Ovary (tissue), 9 donors: ENCODE results near the gene MYO3B. TPM values are rescaled to one million over a fixed set of nuclear protein-coding genes. Genes with fewer than 3 reads are reported as not detected.

Experiments
- DNase-seq, 5 donors: peaks; one replicate each; pipeline ENCODE4 v3.0.0-alpha.2; 2019 to 2020
- H3K27ac ChIP-seq, 2 donors: fragments of 200-600 bp; one replicate each; pipeline versions ENCODE4 v1.5.1 to v1.8.0; 2019 to 2022
- H3K27me3 ChIP-seq: fragments of 200-600 bp; one replicate; pipeline ENCODE4 v1.8.0; 2022
- H3K36me3 ChIP-seq: fragments of 200-600 bp; sonication (generic); one replicate; pipeline ENCODE4 v1.5.1; 2019
- H3K4me1 ChIP-seq: one replicate; pipeline ENCODE4 v1.8.1; 2013; ENCODE audit warnings: mild to moderate bottlenecking, moderate library complexity; ENCODE audit not compliant: insufficient read depth
- H3K4me3 ChIP-seq: fragments of 200-600 bp; sonication (generic); one replicate; pipeline ENCODE4 v1.5.1; 2017
- H3K9me3 ChIP-seq, 2 donors: fragments of 200-600 bp in 1 of 2; sonication (generic) in 1 of 2; one replicate each; pipeline versions ENCODE4 v1.5.1 to v1.8.1; 2013 to 2019; ENCODE audit warnings: mild to moderate bottlenecking in 1 of 2, moderate library complexity in 1 of 2
- CTCF ChIP-seq, 3 donors: fragments of 450-650 bp in 2 of 3; fragments of 200-600 bp in 1 of 3; IDR thresholded peaks; one replicate each; pipeline versions ENCODE4 v1.5.1 to v1.8.0; 2016 to 2022; ENCODE audit warnings: antibody characterized with exemption in 3 of 3, mild to moderate bottlenecking in 1 of 3
- EP300 ChIP-seq: sonication (generic); formaldehyde crosslinking; IDR thresholded peaks from one replicate; pipeline ENCODE4 v1.6.1; 2017; ENCODE audit warnings: antibody characterized with exemption
- POLR2A ChIP-seq: fragments of 450-650 bp; IDR thresholded peaks from one replicate; pipeline ENCODE4 v1.6.1; 2017; ENCODE audit warnings: antibody characterized with exemption, mild to moderate bottlenecking, moderate library complexity
- WGBS, 3 donors: extraction: QIAGEN DNeasy Blood & Tissue Kit in 1 of 3; methylation state at CpG; one replicate each; pipeline versions ENCODE4 v1.1.5 to v1.1.7; 2013 to 2017; 5-methylcytosine and 5-hydroxymethylcytosine counted together
- intact Hi-C, 4 donors: fragments of 100-400 bp; cut with DNase I; formaldehyde crosslinking; loops; one replicate each; pipeline versions ENCODE4 v1.11.0 to v1.15.1; 2022 to 2023
- polyA plus RNA-seq, 2 donors: library from polyadenylated mRNA; stranded (reverse); fragments of 200-250 nt in 1 of 2; fragments of 350-450 nt in 1 of 2; fragmentation: Illumina TruSeq in 1 of 2; extraction: RNeasy Lipid Tissue Mini Kit (QIAGEN cat#74804) in 1 of 2; gene quantifications; one replicate each; pipeline ENCODE4 v1.2.3, GENCODE V29; 2013 to 2014
- total RNA-seq, 7 donors: library from RNA; depleted of rRNA in 2 of 7; stranded (reverse); fragments of >200 nt in 2 of 7; fragmentation: NEBNext Ultra II Directional in 3 of 7; extraction: Animal tissue kit (Norgen Biotek cat#: 25700) in 3 of 7; gene quantifications; one replicate each; pipeline versions ENCODE4 v1.1.0 to v1.2.4, GENCODE V29; 2016 to 2023
- donor health status: DM: no; HTN: no; CAD: no; lungs with moderate emphysema.
- donor health status: DM: no; HTN: no; CAD: no.
- donor health status: Bipolar disorder and iron deficiency.
- donor health status: DM: yes; HTN: yes; CAD: no.
- donor health status: DM: no; HTN: no; CAD: no.
- donor health status: DM: yes; HTN: yes; CAD: no.

MYO3B gene
- total and polyA plus RNA-seq, 9 donors, result 0.04 to 1.3 (median 0.12) TPM; not detected in 2

GRCh38 chr2:170206246-170206645, 28.3 kb downstream of the MYO3B start:
- Histone ChIP-seq H3K4me1 (no peaks in the 10 kb centered on the region), H3K9me3 (no peaks in the 10 kb centered on the region), H3K27ac (no peak overlapping the region), H3K36me3 (no peaks in the 10 kb centered on the region), H3K4me3 (no peak overlapping the region), H3K27me3 (no peaks in the 10 kb centered on the region)
- intact Hi-C loops, result no loop called here
- DNase-seq, result no peak
- WGBS, 3 donors, result 80 to 84% (median 82%) methylated on average over 1 of the region's 1 CpG
- no peak for TF ChIP-seq POLR2A
- no peak for TF ChIP-seq EP300
- TF ChIP-seq CTCF (IDR thresholded peaks at IDR 0.05), result no peak

- no peaks in the 10 kb centered on the region for H3K27me3 ChIP-seq
- H3K4me1 ChIP-seq, result no peaks in the 10 kb centered on the region
- WGBS, 3 donors, result 74 to 90% (median 74%) methylated on average over 3 of the region's 3 CpGs
- H3K9me3 ChIP-seq, result no peaks in the 10 kb centered on the region
- no peak for DNase-seq
- no peak for TF ChIP-seq POLR2A
- no peak for TF ChIP-seq CTCF (IDR thresholded peaks at IDR 0.05)
- H3K36me3 ChIP-seq, result no peaks in the 10 kb centered on the region
- H3K4me3 ChIP-seq, result no peak overlapping the region
- H3K27ac ChIP-seq, result no peak overlapping the region
- intact Hi-C loops, result no loop called here
Observed at GRCh38 chr2:170206805-170207407, 29.0 kb downstream of the MYO3B start.

GRCh38 chr2:170207901-170208300, 30.0 kb downstream of the MYO3B start:
- TF ChIP-seq EP300, result no peak
- no peak for TF ChIP-seq POLR2A
- TF ChIP-seq CTCF (IDR thresholded peaks at IDR 0.05), result no peak
- Histone ChIP-seq H3K27ac (no peak overlapping the region), H3K27me3 (no peaks in the 10 kb centered on the region)

GRCh38 chr2:170208967-170209366, 31.0 kb downstream of the MYO3B start:
- Histone ChIP-seq H3K4me1 (no peaks in the 10 kb centered on the region), H3K9me3 (no peaks in the 10 kb centered on the region), H3K27me3 (no peaks in the 10 kb centered on the region), H3K27ac (no peak overlapping the region), H3K4me3 (no peak overlapping the region), H3K36me3 (no peaks in the 10 kb centered on the region)
- 76 to 85% (median 78%) methylated on average over 2 of the region's 2 CpGs for WGBS, 3 donors
- no peak for DNase-seq
- intact Hi-C loops, result no loop called here
- TF ChIP-seq POLR2A (no peak), EP300 (no peak), CTCF (IDR thresholded peaks at IDR 0.05) (no peak)

More at GRCh38 chr2:170207901-170208300, 30.0 kb downstream of the MYO3B start:
- 72 to 86% (median 72%) methylated on average over 4 of the region's 4 CpGs for WGBS, 3 donors
- H3K4me1 ChIP-seq, result no peaks in the 10 kb centered on the region
- intact Hi-C loops, result no loop called here
- H3K36me3 ChIP-seq, result no peaks in the 10 kb centered on the region
- no peaks in the 10 kb centered on the region for H3K9me3 ChIP-seq
- no peak overlapping the region for H3K4me3 ChIP-seq
- no peak for DNase-seq
